Ramos (cell line): ENCODE measurements around the gene GP1BB.

Experiments used
- in situ Hi-C: fragments of 300-500 bp; cut with MboI; formaldehyde crosslinking; loops from one replicate; pipeline ENCODE4 v1.14.3; 2022; ENCODE audit warnings: low sequenced_read_pairs; ENCODE audit not compliant: unreplicated experiment

Gene GP1BB

DNA sequence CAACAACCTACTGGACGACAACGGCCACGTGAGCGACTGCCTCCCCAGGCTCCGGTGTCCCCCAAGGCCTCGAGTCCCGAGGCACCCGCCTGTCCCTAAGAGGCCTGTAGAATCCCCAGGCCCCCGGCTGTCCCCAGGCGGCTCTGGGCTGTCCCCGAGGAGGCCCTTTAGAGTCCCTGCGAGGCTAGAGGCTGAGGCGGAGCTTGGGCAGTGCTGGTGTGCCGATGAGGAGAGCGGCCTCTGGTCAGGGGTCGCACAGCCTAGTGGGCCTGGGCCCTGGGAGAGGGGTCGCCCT lies 40.9 kb downstream of the GP1BB start:
- in situ Hi-C loops = no loop called here

DNA sequence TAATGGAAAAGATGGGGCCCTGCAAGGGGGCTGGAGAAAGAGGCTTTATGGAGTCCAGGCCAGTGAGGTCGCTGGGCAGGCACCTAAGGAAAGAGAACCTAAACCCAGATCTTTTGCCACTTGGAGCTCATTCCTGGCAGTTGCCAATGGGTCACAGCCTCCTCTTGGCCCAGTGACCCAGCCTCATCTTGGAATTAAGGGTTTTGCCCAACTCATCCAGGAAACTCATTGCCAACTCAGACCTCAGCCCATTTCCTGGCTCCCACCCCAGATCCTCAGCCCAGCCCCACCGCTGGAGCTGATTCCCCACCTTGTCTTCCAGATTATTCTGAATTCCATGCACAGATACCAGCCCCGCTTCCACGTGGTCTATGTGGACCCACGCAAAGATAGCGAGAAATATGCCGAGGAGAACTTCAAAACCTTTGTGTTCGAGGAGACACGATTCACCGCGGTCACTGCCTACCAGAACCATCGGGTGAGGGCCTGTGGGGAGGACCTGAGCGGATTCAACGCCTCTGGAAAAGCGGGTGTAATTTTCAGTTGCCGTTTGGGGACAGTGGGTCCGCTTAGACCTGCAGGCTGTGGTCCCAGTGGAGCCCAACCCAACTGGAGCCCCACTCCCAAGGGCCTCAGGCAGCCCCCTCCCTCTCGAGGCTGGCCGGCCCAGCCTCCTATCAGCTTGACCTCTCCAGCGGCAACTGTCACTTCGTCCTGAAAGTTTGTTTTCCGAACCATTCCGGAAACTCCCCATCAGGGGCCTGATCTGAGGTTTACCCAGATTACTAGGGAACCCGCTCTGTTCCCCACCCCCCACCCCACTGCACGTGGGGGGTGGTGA lies 41.5 kb downstream of the GP1BB start:
- in situ Hi-C loops = no loop called here

DNA sequence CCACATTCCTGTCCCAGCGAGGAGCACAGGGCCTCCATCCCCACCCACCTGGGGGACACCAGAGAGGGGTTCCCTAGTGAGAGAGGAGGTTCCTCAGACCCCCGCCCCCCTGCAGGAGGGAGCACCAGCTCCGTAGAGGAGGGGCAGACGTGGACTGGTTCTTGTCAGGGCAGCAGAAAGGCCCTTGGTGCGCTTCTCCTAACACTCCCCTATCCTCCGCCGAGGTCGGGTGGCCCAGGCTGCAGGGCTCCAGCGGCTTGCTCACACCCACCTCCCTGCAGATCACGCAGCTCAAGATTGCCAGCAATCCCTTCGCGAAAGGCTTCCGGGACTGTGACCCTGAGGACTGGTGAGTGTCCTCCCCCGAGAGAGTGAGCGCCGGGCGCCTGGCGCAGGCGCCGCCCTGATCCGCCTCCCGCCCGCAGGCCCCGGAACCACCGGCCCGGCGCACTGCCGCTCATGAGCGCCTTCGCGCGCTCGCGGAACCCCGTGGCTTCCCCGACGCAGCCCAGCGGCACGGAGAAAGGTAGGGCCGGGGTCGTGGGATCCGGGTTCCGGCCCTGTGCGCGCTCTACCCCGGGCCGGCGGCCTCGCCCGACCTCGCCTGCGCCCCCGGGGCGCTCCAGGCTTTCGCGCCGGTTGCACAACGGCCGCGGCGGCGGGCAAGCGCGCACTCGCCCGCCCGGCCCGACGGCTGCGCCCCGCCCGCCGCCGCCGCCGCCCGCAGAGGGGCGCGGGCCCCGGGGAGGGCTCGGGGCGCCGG lies 42.3 kb downstream of the GP1BB start:
- in situ Hi-C loops = no loop called here

DNA sequence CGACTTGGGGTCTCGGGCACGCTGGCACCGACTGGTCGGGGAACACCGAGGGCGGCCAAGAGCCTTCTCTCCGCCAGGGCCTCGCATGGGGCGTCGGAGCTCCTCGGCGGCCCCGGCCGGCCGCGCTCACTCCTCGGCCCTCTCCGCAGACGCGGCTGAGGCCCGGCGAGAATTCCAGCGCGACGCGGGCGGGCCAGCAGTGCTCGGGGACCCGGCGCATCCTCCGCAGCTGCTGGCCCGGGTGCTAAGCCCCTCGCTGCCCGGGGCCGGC lies 42.8 kb downstream of the GP1BB start:
- in situ Hi-C loops = no loop called here

DNA sequence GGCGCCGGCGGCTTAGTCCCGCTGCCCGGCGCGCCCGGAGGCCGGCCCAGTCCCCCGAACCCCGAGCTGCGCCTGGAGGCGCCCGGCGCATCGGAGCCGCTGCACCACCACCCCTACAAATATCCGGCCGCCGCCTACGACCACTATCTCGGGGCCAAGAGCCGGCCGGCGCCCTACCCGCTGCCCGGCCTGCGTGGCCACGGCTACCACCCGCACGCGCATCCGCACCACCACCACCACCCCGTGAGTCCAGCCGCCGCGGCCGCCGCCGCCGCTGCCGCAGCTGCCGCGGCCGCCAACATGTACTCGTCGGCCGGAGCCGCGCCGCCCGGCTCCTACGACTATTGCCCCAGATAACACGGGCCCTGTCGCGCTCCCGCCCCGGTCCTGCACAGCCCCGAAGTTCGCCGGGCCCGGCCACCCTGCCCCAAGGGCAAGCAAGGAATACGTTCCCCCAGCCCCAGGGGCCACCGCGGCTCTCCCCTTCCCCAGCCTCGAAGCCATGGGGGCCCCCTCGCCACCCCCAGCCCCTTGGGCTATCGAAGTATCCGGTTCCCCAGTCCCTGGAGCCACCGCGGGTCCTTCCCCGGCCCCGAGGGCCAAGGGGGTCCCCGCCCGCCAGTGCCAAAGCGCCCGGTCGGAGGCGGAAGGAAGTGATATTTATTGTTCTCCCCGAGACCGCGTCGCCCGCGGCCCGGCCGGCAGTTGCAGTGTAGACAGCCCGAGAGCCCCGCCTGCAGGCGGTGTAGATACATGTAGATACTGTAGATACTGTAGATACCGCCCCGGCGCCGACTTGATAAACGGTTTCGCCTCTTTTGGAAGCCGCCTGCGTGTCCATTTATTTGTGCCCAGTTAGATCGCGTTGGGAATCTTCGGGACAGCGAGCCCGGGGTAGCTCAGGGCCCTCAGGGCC lies 43.4 kb downstream of the GP1BB start:
- in situ Hi-C loops = no loop called here

DNA sequence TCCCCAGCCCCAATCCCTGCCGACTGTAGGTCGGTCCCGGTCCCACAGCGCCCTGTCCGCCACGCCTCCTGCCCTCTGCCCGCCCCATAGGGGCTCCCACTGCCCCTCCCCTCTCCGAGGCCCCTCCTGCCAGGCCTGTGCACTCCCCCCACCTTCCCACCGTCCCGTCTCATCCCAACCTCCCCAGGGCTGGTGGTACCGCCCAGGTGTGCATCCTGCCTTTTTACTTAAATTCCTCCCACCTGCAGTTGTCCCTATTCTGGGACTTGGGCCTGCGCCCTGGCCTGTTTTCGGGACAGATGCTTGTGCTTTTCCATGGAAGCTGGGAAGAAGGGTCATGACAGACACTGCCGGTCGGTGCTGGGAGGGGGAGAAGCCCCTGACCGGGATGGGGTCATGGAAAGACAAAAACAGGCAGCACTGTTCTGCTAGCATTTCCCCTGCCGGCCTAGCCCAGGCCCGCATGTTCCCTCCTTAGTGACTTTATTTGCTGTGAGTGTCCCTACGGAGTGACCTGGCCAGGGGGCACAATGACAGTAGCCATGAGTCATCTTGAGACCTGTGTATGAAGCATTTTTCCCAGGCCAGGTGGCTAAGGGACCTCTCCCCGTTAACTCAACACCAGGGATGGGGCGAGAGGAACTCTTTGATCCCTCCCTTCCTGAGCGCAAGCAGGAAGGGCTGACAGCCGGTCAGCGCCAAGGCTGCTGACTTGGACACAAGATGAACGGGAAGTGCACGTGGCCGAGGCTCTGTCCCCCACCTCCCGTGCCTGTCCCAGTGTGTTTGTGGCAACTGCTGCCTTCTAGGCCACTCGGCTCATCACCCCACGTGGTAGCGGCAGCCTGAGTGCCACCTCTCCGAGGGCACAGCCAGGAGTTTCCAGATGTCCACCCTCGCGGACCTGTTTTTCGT lies 44.3 kb downstream of the GP1BB start:
- in situ Hi-C loops = no loop called here

DNA sequence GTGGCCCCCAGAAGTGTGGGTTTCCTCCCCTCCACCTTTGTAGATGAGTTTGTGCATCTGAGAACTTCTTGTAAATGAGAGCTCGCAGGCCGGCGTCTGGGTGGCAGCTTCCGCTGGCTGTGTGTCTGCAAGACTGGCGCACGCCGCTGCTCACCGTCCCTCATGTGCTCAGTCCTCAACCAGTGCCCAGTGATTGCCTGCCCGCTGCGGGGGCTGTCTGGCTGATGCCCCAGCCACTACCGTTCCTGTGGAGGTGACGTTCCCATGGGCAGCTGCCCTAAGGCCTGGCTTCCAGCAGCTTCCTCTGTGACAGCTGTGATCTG lies 46.0 kb downstream of the GP1BB start:
- in situ Hi-C loops = no loop called here

DNA sequence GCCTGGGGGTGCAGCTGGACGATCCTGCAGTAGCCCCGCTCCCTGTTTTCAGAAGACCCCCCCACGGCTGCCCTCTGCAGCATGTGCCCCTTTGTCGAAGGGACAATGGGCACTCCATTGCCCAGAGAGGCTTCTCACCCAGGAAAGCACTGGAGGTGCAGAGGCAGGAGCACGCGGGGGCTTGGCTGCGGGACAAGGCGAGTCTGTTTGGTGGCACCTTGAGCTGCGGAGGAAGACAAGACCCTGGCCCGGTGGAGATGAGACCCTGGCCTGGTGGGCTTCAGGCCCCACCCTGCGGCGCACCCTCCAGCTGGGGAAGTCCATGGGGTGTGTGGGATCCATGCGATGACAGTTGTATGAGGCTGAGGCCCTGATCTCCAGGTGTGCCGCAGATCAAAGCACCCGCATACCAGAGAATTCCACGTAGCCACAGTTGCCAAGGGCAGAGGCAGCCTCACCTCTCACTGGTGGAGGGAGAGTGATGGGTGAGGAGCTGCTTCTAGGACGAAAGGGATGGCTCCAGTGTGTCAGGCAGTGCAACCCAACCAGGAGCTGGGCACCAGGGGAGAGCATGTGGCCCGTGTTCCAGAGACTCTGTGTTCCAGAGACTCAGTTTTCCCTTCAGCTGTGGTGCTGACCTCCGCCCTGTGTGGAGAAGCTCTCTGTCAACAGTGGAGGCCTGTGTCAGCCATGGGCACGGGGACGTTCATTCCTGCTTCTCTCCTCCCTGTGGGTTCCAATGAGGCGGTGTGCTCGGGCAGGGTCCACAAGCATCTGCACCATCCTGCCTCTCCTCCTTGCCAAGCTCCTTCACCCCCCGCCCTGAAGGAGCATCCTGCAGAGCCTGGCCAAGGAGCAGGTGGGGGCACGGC lies 47.2 kb downstream of the GP1BB start:
- in situ Hi-C loops = no loop called here

DNA sequence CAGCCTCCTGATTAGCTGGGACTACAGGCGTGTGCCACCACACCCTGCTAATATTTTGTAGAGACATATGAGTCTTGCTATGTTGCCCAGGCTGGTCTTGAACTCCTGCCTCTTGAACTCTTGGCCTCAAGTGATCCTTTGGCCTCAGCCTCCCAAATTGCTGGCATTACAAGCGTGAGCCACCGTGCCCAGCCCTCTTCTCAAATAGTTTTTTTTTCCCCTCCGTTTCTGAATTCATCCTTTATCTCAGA lies 49.0 kb downstream of the GP1BB start:
- in situ Hi-C loops = no loop called here

DNA sequence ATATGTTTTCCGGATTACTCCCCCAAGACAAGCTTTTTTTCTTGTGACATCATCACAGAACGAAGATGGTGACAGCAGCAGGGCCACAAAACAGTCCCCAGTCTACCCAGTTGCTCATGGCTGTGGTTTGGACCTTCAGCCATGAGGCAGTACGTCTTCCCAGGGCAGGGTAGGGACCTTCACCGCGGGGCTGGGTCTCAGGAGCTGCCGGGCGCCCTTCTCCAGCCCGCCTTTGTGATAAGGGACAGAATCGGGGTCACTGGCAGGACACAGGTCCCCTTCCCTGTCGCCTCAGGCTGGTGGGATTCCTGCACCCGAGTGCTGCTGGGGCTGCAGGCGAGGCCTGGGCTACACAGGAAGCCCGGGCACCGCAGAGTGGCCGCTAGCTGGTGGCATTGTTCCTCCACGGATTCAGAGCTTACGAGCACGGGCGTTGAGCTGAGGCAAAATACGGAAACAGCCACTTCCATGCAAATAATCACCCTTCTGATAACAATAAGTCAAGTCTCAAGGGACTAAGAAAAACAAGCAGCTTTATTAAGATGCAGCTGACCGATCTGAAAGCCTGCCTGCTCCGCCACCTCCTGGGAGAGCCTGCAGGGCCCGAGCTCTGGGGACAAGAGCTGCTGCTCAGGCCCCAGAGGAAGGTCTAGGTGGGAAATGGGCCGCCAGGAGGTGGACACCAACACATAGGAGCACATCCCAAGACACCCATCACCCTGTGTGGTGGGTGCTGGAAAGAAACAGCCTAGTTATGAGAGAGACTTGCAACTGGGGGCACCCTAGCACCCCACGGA lies 49.5 kb downstream of the GP1BB start:
- in situ Hi-C loops = no loop called here

DNA sequence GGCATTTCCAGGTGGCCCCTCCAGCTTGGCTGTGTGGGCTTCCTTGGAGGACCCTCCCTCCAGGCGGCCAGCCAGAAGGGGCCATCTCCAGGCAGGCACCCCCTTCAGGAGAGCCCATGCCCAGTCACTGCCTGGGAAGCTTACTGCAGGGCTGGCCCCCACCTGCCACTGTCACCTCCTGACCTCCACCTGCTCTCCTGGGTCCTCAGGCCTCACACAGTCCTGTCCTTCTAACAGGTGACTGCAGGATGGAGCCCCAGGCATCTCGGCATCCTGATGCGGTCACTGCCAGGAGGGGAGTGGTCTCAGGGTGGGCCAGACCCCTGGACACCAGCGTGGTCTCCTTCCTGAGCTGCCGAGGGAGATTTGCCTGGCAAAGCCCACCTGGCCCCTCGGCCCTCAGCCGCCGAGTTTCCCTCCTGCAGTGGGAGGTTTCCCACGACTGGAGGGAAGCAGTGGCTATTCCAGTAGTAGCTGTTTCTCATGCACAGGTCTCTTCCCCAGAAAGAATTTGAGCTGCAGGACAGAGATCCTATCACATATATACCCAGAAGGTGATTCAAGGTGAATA lies 50.2 kb downstream of the GP1BB start:
- in situ Hi-C loops = no loop called here
